Measurements from ENCODE around the gene COL25A1.

Gene COL25A1

GRCh38 chr4:108926781-108927180 is 375.7 kb downstream of the COL25A1 start:
- DNase-seq (ENCODE audit: extremely low read depth in 1 of 2, low read depth in 1 of 2), result no peak

- no peak for DNase-seq (ENCODE audit: extremely low read depth in 1 of 2, low read depth in 1 of 2)
Measured at GRCh38 chr4:108926061-108926460, 376.4 kb downstream of the COL25A1 start.

- no peak for DNase-seq (ENCODE audit: extremely low read depth in 1 of 2, low read depth in 1 of 2)
Measured at GRCh38 chr4:108922191-108922590, 380.3 kb downstream of the COL25A1 start.

GRCh38 chr4:108920395-108921087 is 381.9 kb downstream of the COL25A1 start:
- no peak for DNase-seq (ENCODE audit: extremely low read depth in 1 of 2, low read depth in 1 of 2)

GRCh38 chr4:108919226-108919893 is 383.1 kb downstream of the COL25A1 start:
- DNase-seq (ENCODE audit: extremely low read depth in 1 of 2, low read depth in 1 of 2), result no peak

- no peak for DNase-seq (ENCODE audit: extremely low read depth in 1 of 2, low read depth in 1 of 2)
Measured at GRCh38 chr4:108917255-108917654, 385.2 kb downstream of the COL25A1 start.

GRCh38 chr4:108916638-108917037 is 385.8 kb downstream of the COL25A1 start:
- DNase-seq (ENCODE audit: extremely low read depth in 1 of 2, low read depth in 1 of 2), result no peak

- DNase-seq (ENCODE audit: extremely low read depth in 1 of 2, low read depth in 1 of 2), result no peak
Measured at GRCh38 chr4:108906866-108907367, 395.5 kb downstream of the COL25A1 start.

GRCh38 chr4:108906006-108906405 is 396.5 kb downstream of the COL25A1 start:
- no peak for DNase-seq (ENCODE audit: extremely low read depth in 1 of 2, low read depth in 1 of 2)

- no peak for DNase-seq (ENCODE audit: extremely low read depth in 1 of 2, low read depth in 1 of 2)
Measured at GRCh38 chr4:108903464-108904221, 398.8 kb downstream of the COL25A1 start.

- no peak for DNase-seq (ENCODE audit: extremely low read depth in 1 of 2, low read depth in 1 of 2)
Measured at GRCh38 chr4:108902769-108903168, 399.7 kb downstream of the COL25A1 start.

GRCh38 chr4:108901291-108901690 is 401.2 kb downstream of the COL25A1 start:
- no peak for DNase-seq (ENCODE audit: extremely low read depth in 1 of 2, low read depth in 1 of 2)

GRCh38 chr4:108900018-108900580 is 402.4 kb downstream of the COL25A1 start:
- DNase-seq (ENCODE audit: extremely low read depth in 1 of 2, low read depth in 1 of 2), result no peak

- no peak for DNase-seq (ENCODE audit: extremely low read depth in 1 of 2, low read depth in 1 of 2)
Measured at GRCh38 chr4:108893468-108893867, 409.0 kb downstream of the COL25A1 start.

GRCh38 chr4:108891896-108892590 is 410.4 kb downstream of the COL25A1 start:
- DNase-seq (ENCODE audit: extremely low read depth in 1 of 2, low read depth in 1 of 2), result no peak

- no peak for DNase-seq (ENCODE audit: extremely low read depth in 1 of 2, low read depth in 1 of 2)
Measured at GRCh38 chr4:108890484-108890881, 412.0 kb downstream of the COL25A1 start.

GRCh38 chr4:108889696-108890483 is 412.6 kb downstream of the COL25A1 start:
- DNase-seq (ENCODE audit: extremely low read depth in 1 of 2, low read depth in 1 of 2), result no peak

GRCh38 chr4:108888769-108889168 is 413.7 kb downstream of the COL25A1 start:
- DNase-seq (ENCODE audit: extremely low read depth in 1 of 2, low read depth in 1 of 2), result no peak

GRCh38 chr4:108887034-108887433 is 415.4 kb downstream of the COL25A1 start:
- no peak for DNase-seq (ENCODE audit: extremely low read depth in 1 of 2, low read depth in 1 of 2)

- no peak for DNase-seq (ENCODE audit: extremely low read depth in 1 of 2, low read depth in 1 of 2)
Measured at GRCh38 chr4:108885211-108885610, 417.2 kb downstream of the COL25A1 start.

Measured in stimulated activated CD8-positive, alpha-beta memory T cell treated with anti-CD3 and anti-CD28 coated beads, Interleukin-7, amount 100 ng/mL, for 48 hours (primary cell).